ENCODE measurements around the gene RERE.

The RERE gene

GRCh38 chr1:8495928-8496401 is 321.5 kb downstream of the RERE start:
- H3K4me3 ChIP-seq (ENCODE audit: extremely low read depth, insufficient read depth, low read length, poor library complexity, severe bottlenecking): no peak overlapping the region
- H3K36me3 ChIP-seq (ENCODE audit: control insufficient read depth, insufficient read depth, low read length): peaks cover 76% of the 10 kb centered on the region
- peak overlapping the region; percentile 49 for H3K27ac ChIP-seq (ENCODE audit: low read depth, low read length, severe bottlenecking)
- 94 to 98% methylated on average over 6 of the region's 6 CpGs for WGBS, 2 experiments (ENCODE audit: insufficient coverage in 2 of 2)
- no peaks in the 10 kb centered on the region for H3K9me3 ChIP-seq (ENCODE audit: control insufficient read depth, low read length)
- peaks cover 26% of the 10 kb centered on the region for H3K4me1 ChIP-seq (ENCODE audit: control insufficient read depth, insufficient read depth, low read length, poor library complexity, severe bottlenecking)

GRCh38 chr1:8494681-8495080 is 322.8 kb downstream of the RERE start:
- WGBS, 2 experiments (ENCODE audit: insufficient coverage in 2 of 2): 100% methylated on average over 2 of the region's 3 CpGs; no CpG with 5 or more reads in 1 of the 2 experiments
- Histone ChIP-seq H3K9me3 (ENCODE audit: control insufficient read depth, low read length) (no peaks in the 10 kb centered on the region), H3K4me3 (ENCODE audit: extremely low read depth, insufficient read depth, low read length, poor library complexity, severe bottlenecking) (no peak overlapping the region), H3K4me1 (ENCODE audit: control insufficient read depth, insufficient read depth, low read length, poor library complexity, severe bottlenecking) (peaks cover 26% of the 10 kb centered on the region), H3K27ac (ENCODE audit: low read depth, low read length, severe bottlenecking) (no peak overlapping the region), H3K36me3 (ENCODE audit: control insufficient read depth, insufficient read depth, low read length) (peaks cover 70% of the 10 kb centered on the region)

GRCh38 chr1:8493916-8494540 is 323.4 kb downstream of the RERE start:
- peaks cover 26% of the 10 kb centered on the region for H3K4me1 ChIP-seq (ENCODE audit: control insufficient read depth, insufficient read depth, low read length, poor library complexity, severe bottlenecking)
- H3K9me3 ChIP-seq (ENCODE audit: control insufficient read depth, low read length): no peaks in the 10 kb centered on the region
- peaks cover 64% of the 10 kb centered on the region for H3K36me3 ChIP-seq (ENCODE audit: control insufficient read depth, insufficient read depth, low read length)
- no peak overlapping the region for H3K4me3 ChIP-seq (ENCODE audit: extremely low read depth, insufficient read depth, low read length, poor library complexity, severe bottlenecking)
- WGBS, 2 experiments (ENCODE audit: insufficient coverage in 2 of 2): 96% methylated on average over 4 of the region's 7 CpGs; no CpG with 5 or more reads in 1 of the 2 experiments
- H3K27ac ChIP-seq (ENCODE audit: low read depth, low read length, severe bottlenecking): no peak overlapping the region

- no peak overlapping the region for H3K27ac ChIP-seq (ENCODE audit: low read depth, low read length, severe bottlenecking)
- peaks cover 46% of the 10 kb centered on the region for H3K36me3 ChIP-seq (ENCODE audit: control insufficient read depth, insufficient read depth, low read length)
- H3K4me3 ChIP-seq (ENCODE audit: extremely low read depth, insufficient read depth, low read length, poor library complexity, severe bottlenecking): no peak overlapping the region
- 81% methylated on average over 2 of the region's 2 CpGs; no CpG with 5 or more reads in 1 of the 2 experiments for WGBS, 2 experiments (ENCODE audit: insufficient coverage in 2 of 2)
- no peaks in the 10 kb centered on the region for H3K4me1 ChIP-seq (ENCODE audit: control insufficient read depth, insufficient read depth, low read length, poor library complexity, severe bottlenecking)
- H3K9me3 ChIP-seq (ENCODE audit: control insufficient read depth, low read length): no peaks in the 10 kb centered on the region
Measured at GRCh38 chr1:8487249-8487648, 330.2 kb downstream of the RERE start.

GRCh38 chr1:8486047-8486446 is 331.4 kb downstream of the RERE start:
- H3K27ac ChIP-seq (ENCODE audit: low read depth, low read length, severe bottlenecking): no peak overlapping the region
- no peak overlapping the region for H3K4me3 ChIP-seq (ENCODE audit: extremely low read depth, insufficient read depth, low read length, poor library complexity, severe bottlenecking)
- H3K9me3 ChIP-seq (ENCODE audit: control insufficient read depth, low read length): no peaks in the 10 kb centered on the region
- 86 to 100% methylated on average over 1 to 3 of the region's 5 CpGs for WGBS, 2 experiments (ENCODE audit: insufficient coverage in 2 of 2)
- H3K36me3 ChIP-seq (ENCODE audit: control insufficient read depth, insufficient read depth, low read length): peaks cover 44% of the 10 kb centered on the region
- peaks cover 4% of the 10 kb centered on the region for H3K4me1 ChIP-seq (ENCODE audit: control insufficient read depth, insufficient read depth, low read length, poor library complexity, severe bottlenecking)

GRCh38 chr1:8483586-8483985 is 333.9 kb downstream of the RERE start:
- peaks cover 42% of the 10 kb centered on the region for H3K36me3 ChIP-seq (ENCODE audit: control insufficient read depth, insufficient read depth, low read length)
- WGBS, 2 experiments (ENCODE audit: insufficient coverage in 2 of 2): no CpG with 5 or more reads among the region's 3 CpGs

GRCh38 chr1:8482979-8483381 is 334.5 kb downstream of the RERE start:
- H3K4me3 ChIP-seq (ENCODE audit: extremely low read depth, insufficient read depth, low read length, poor library complexity, severe bottlenecking): no peak overlapping the region
- H3K36me3 ChIP-seq (ENCODE audit: control insufficient read depth, insufficient read depth, low read length): peaks cover 38% of the 10 kb centered on the region
- no peak overlapping the region for H3K27ac ChIP-seq (ENCODE audit: low read depth, low read length, severe bottlenecking)
- peaks cover 10% of the 10 kb centered on the region for H3K4me1 ChIP-seq (ENCODE audit: control insufficient read depth, insufficient read depth, low read length, poor library complexity, severe bottlenecking)
- no peaks in the 10 kb centered on the region for H3K9me3 ChIP-seq (ENCODE audit: control insufficient read depth, low read length)
- no CpG with 5 or more reads among the region's 2 CpGs for WGBS, 2 experiments (ENCODE audit: insufficient coverage in 2 of 2)

More at GRCh38 chr1:8483586-8483985, 333.9 kb downstream of the RERE start:
- no peak overlapping the region for H3K27ac ChIP-seq (ENCODE audit: low read depth, low read length, severe bottlenecking)
- H3K4me1 ChIP-seq (ENCODE audit: control insufficient read depth, insufficient read depth, low read length, poor library complexity, severe bottlenecking): peaks cover 7% of the 10 kb centered on the region
- no peaks in the 10 kb centered on the region for H3K9me3 ChIP-seq (ENCODE audit: control insufficient read depth, low read length)
- no peak overlapping the region for H3K4me3 ChIP-seq (ENCODE audit: extremely low read depth, insufficient read depth, low read length, poor library complexity, severe bottlenecking)

GRCh38 chr1:8481650-8482380 is 335.6 kb downstream of the RERE start:
- peaks cover 39% of the 10 kb centered on the region for H3K36me3 ChIP-seq (ENCODE audit: control insufficient read depth, insufficient read depth, low read length)
- H3K27ac ChIP-seq (ENCODE audit: low read depth, low read length, severe bottlenecking): no peak overlapping the region
- no peaks in the 10 kb centered on the region for H3K9me3 ChIP-seq (ENCODE audit: control insufficient read depth, low read length)
- H3K4me1 ChIP-seq (ENCODE audit: control insufficient read depth, insufficient read depth, low read length, poor library complexity, severe bottlenecking): peaks cover 18% of the 10 kb centered on the region
- no peak overlapping the region for H3K4me3 ChIP-seq (ENCODE audit: extremely low read depth, insufficient read depth, low read length, poor library complexity, severe bottlenecking)
- no CpG with 5 or more reads among the region's 2 CpGs for WGBS, 2 experiments (ENCODE audit: insufficient coverage in 2 of 2)

- peaks cover 28% of the 10 kb centered on the region for H3K36me3 ChIP-seq (ENCODE audit: control insufficient read depth, insufficient read depth, low read length)
- peaks cover 23% of the 10 kb centered on the region for H3K4me1 ChIP-seq (ENCODE audit: control insufficient read depth, insufficient read depth, low read length, poor library complexity, severe bottlenecking)
- peak overlapping the region; percentile 23 for H3K27ac ChIP-seq (ENCODE audit: low read depth, low read length, severe bottlenecking)
Measured at GRCh38 chr1:8478566-8478965, 338.9 kb downstream of the RERE start.

GRCh38 chr1:8477983-8478362 is 339.5 kb downstream of the RERE start:
- Histone ChIP-seq H3K9me3 (ENCODE audit: control insufficient read depth, low read length) (no peaks in the 10 kb centered on the region), H3K4me3 (ENCODE audit: extremely low read depth, insufficient read depth, low read length, poor library complexity, severe bottlenecking) (no peak overlapping the region), H3K36me3 (ENCODE audit: control insufficient read depth, insufficient read depth, low read length) (peaks cover 28% of the 10 kb centered on the region), H3K4me1 (ENCODE audit: control insufficient read depth, insufficient read depth, low read length, poor library complexity, severe bottlenecking) (peaks cover 23% of the 10 kb centered on the region), H3K27ac (ENCODE audit: low read depth, low read length, severe bottlenecking) (no peak overlapping the region)
- WGBS, 2 experiments (ENCODE audit: insufficient coverage in 2 of 2): no CpG with 5 or more reads among the region's 2 CpGs

More at GRCh38 chr1:8478566-8478965, 338.9 kb downstream of the RERE start:
- no peak overlapping the region for H3K4me3 ChIP-seq (ENCODE audit: extremely low read depth, insufficient read depth, low read length, poor library complexity, severe bottlenecking)
- no peaks in the 10 kb centered on the region for H3K9me3 ChIP-seq (ENCODE audit: control insufficient read depth, low read length)
